GM21528 (cell line): ENCODE data around the gene MMRN2.
A peak's percentile ranks its signal among the peaks of the same experiment; 100 is the strongest.

ENCODE experiments used
- ATAC-seq: cut with Tn5 transposase; IDR thresholded peaks from one replicate; pipeline ENCODE4 v1.9.1; 2021; ENCODE audit warnings: mild to moderate bottlenecking, moderate library complexity; ENCODE audit not compliant: unreplicated experiment, low FRiP score

MMRN2 gene

DNA sequence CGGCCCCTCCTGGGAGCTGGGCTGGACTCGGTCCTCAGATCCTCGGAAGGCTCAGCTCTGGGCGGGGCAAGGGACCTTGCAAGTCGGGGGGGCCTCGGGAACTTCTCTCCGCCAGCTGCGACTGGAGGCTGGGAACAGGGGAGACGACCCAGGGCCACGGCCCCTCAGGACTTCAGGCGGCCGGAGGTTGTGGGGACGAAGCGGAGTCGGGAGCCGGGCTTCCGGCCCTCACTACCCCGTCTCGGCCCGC, 13.5 kb upstream of the MMRN2 start:
- no peak for ATAC-seq

- ATAC-seq, result no peak
These were observed 13.0 kb upstream of the MMRN2 start for GRCh38 chr10:86970162-86970981.

- ATAC-seq, result no peak
These were observed 12.1 kb upstream of the MMRN2 start for GRCh38 chr10:86969421-86970041.

DNA sequence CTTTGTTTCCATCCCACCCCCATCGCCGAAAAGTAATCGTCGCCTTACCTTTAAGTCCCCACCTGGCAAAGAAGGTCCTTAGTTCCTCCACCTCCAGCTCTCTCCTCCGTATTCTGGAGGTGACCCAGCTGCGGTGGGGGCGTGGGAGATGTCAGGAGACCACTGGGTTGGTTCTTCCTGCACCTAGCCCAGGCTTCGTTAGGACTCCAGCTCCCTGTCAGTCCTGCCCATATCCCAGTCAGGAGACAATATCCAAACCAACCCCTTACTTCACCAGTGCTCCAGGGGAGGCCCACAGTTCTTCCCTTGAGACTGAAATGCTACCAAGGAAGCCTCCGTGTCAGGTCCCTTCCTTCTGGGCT, 11.6 kb upstream of the MMRN2 start:
- ATAC-seq, result no peak

- no peak for ATAC-seq
These were observed 11.0 kb upstream of the MMRN2 start, which contains the start of gene ADIRF for GRCh38 chr10:86968271-86968993. TSS of gene ADIRF (plus strand) at chr10:86968482. CDS start at chr10:86968545, 63 bp downstream.

DNA sequence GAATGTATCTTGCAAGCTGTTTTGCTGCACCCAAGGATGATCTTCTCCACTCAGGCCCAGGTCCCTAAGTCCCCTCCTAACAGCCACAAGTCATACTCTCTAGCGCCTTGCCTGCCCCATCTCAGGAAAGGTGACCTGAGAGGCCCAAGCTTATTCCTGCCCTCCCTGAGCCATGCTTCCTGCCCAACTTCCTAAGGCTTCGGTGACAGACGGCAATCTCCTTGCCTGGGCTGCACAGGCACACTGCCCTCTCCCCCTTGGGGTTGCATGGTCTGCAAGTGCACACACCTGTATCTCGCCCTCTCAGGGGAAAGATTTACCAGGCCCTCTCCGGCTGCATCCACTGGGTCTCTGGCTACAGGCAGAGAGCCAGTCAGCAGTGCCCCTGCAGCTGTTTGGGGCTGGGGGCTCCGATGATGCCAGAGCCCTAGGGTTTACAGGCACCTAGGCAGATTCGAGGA, 10.1 kb upstream of the MMRN2 start:
- no peak for ATAC-seq

DNA sequence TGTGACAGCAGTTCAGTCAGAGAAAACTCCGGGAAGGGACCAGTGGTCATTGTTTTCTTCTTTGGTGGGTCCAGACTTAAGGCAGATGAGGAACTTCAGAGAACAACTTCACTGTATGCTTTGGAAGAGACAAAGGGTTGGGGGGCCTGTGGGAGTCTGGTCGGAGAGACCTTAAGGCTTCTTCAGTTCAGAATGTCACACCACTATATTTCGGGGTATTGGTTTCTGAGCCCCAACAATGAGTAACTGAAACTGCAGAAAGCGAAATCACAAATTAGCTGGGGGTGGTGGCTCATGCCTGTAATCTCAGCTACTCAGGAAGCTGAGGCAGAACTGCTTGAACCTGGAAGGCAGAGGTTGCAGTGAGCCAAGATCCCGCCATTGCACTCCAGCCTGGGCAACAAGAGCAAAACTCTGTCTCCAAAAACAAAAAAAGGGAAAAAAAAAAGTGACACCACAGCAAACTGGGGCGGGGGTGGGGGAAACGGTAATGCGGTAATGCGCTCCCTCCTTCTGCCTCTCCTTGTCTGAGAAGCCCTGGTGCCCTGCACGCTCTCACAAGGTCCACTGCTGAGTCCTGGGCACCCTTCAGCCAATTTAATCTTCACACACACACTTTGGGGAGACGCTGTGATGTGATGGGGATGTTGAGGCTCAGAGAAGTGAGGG, 8.7 kb upstream of the MMRN2 start:
- ATAC-seq, result no peak

GRCh38 chr10:86964847-86965190, 7.4 kb upstream of the MMRN2 start:
- no peak for ATAC-seq

GRCh38 chr10:86964061-86964846, 6.8 kb upstream of the MMRN2 start:
- ATAC-seq, result no peak

DNA sequence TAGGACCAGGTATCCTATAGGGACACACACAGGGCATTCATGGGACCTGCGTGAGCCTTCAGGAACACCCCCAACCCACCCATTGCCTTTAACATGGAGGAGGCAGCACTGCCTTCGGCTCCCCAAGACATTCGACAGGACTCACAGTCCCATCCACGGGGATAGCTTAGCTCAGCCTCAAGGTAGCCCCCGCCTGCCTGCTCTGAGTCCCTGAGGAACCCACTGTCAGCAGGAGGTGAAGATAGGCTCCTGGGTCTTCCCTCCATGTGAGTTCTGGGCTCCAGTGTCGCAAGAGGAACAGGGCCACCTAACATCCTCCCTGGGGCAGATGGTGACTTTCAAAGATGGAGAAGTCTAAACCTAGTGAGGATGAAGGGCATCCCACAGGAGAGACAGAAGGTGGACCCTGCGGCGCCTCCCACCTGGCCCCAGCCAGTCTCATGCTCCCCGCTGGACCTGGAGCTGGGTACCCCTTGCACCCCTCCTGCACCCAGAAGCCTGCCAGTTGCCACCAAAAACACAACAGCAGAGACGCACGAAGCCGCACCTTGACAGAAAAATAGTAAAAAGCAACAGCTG, 6.0 kb upstream of the MMRN2 start:
- ATAC-seq, result no peak

DNA sequence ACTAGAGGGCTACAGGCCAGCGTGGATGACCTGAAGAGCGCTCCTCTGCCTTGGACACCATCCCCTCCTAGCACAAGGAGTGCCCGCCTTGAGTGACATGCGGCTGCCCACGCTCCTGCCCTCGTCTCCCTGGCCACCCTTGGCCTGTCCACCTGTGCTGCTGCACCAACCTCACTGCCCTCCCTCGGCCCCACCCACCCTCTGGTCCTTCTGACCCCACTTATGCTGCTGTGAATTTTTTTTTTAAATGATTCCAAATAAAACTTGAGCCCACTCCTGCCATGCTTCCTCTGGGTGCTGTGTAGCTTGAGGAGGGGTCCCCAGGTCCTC, 5.5 kb upstream of the MMRN2 start:
- ATAC-seq, result no peak

DNA sequence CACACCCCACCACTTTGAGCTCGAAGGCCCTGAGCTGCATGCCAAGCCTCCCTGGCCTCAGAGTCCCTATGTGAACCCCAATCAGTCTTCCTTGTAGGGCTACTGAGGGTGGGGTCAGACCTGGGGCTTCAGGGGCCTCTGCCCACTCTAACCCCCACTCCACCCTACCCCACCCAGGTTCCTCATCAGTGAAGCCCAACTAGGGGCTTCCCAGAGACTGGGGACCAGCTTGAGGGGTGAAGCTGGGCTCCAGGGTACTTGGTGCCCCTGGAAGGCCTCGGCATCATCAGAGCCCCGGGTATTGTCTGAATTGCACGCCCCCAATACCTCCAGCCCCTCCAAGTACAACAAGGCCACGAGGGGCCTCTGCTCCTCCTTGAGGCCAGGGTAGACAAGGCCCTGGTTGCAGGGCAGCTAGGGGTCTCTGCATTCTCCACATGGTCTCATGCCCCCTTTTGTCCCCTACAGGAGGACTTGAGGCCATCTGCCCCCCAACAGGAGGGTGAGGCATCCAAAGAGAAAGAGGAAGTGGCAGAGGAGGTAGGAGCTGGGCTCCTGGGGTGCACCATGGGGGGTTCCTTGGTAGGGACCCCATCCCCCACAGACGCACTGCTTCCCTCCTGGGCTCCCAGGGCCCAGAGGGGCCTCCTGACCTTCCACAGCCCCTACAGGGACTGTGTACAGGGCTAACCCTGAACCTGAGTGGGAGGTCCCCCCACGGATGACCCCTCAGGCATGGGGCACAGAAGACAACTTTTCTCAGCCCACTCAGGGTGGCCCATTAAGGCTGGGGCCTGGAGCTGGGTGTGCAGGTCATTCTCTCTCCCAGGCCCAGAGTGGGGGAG, 4.9 kb upstream of the MMRN2 start:
- no peak for ATAC-seq

DNA sequence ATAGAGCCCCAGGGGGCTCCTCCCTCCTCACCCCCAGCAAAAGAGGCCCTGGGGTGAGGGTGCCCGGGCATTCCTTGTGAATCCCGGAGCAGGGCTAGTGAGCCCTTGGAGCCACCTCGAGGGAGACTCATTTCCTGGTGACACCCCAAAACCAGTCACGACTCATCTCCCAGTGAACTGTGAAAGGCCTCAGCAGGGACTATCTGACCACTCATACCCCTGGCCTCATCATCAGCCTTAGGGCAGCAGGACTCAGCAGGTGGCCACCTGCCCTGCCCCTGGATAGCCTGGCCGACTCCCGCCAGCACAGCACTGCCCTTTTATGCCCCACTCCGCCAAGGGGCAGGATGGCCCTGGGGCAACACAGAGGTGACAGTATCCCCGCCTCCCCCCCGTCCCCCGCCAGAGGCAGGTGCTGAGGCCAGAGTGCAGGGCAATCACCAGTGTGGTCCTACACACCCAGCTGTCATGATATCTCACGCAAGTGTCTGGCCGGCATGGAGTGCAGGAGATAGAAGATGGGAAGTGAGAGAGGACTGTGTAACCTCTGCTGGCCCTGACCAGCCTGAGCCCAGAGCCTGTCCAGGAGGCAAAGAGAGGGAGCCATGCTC, 4.2 kb upstream of the MMRN2 start:
- ATAC-seq, result no peak

- no peak for ATAC-seq
These were observed 3.5 kb upstream of the MMRN2 start for GRCh38 chr10:86960863-86961434.

- peak; percentile 63 for ATAC-seq
These were observed 2.8 kb upstream of the MMRN2 start for GRCh38 chr10:86960003-86960862.

- no peak for ATAC-seq
These were observed 2.3 kb upstream of the MMRN2 start for GRCh38 chr10:86959737-86960002.

GRCh38 chr10:86958901-86959736, 1.7 kb upstream of the MMRN2 start:
- no peak for ATAC-seq
